Cerebellar nuclear complex (tissue), 1 donor: ENCODE results near the gene GRIN2A.
A peak's percentile ranks its signal among the peaks of the same experiment; 100 is the strongest.

ENCODE experiments used
- DNase-seq, 2 experiments: peaks; one replicate each; lab custom pipeline; 2025; lab: John Stamatoyannopoulos, UW

GRIN2A gene

DNA sequence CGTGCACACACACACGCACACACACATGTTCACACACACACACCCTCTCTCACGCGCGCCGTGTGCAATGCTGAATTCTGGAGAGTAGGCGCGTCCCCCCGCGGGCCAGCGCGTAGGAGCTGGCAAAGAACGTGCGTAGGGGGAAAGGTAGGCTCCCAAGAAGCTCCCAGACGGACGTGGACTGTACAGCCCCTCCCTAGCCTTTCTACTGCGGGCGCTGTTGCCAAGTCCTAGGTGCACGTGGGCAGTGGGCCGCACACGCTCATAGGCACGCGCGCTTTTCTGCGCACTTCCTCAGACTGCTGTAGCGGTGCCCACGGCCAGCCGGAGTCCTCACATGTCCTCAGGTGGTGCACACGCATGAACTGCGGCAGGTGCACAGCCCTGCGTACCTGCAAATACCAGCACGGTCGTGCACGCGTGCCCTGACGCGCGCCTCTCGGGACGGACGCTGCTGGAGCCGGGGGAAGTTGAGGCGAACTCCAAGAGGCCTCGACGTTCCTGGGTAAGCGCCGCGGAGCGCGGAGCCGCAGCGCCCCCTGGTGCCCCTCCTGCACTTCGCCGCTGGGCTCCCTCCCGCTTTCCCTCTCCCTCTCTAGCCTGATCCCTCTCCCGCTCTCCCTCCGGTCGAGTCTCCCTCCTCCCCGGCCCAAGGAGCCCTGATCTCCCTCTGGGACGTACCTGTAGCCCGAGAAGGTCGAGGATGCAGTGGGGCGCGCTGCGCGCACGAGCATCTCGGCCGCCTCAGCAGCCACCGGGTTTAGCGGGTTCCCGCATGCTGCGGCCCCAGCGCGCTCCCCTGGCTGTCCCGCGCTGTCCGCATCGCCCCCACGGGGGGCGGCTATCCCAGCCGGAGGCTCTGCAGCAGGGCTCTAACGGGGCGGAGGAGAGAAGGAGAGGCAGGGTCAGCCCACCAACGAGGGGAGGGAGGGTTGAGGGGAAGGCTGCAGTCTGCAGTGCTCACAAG, 749 bp downstream of the GRIN2A start:
- peak in 1 of 2 experiments; percentile 26 for DNase-seq

DNA sequence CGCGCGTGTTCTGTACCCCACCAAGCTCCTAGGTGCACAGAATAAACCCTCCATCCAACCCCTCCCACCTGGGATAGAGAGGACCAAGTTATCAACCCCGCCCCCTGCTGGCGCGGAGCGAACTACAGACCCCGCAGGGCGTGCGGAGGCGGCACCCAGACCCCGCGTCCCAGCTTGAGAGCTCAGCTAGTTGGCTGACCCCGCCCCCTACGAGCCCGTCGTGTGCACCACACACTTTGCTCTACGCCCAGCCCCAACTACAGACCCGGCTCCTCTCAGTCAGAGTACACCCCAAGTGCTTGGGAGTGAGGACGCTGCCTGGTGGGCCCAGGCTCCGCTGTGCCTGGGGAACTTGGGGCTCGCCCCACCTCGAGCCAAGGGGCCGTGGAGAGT, 1.5 kb downstream of the GRIN2A start:
- DNase-seq = no peak

DNA sequence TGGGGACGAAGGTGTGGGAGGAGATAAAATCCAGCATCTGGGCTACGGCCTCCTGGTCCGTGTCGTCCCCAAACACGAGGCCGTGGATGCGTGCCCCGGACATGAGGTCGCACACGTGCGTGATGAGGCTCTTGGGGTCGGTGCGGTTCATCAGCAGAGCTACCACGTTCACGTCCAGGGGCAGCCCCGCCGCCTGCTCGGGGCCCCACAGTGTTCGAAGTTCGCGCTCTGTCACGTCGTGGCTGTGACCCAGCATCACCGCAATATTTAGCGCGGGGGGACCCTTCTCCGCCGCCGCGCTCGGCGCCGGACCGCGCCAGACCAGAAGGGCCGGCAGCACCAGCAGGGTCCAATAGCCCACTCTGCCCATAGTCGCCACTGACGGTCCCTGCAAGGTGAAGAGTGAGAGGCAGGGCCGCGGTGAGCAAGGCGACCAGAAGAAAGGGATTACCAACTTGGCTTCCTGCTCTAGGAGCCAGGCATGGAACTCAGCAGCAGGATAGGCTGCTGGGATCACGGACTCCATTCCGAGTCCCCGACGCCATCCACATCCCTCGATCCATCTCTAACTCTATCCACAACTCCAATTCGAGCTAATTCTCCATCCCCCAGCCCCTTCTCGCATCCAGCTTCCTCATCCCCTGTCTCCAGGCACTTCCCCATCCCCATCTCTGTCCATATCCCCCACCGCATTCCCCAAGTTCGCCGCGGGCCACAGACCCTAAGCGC, 2.0 kb downstream of the GRIN2A start:
- DNase-seq = no peak

DNA sequence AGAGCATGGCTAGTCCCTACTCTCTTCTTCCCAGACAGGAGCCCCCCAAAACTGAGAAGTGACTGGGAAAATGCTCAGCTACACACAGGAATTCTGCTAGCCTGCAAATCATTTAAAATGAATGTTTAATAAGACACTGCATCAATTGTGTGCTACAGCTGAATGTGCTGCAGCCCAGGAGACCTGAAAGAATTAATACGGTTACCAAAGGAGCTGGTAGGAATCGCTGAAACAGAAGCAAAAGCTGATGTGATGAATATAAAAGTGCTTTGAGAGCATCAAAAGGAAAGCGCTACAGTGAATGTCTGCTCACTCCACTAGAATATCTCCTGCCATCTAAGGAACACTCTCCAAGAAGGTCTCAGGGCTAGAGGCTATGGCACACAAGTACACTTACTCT, 3.7 kb downstream of the GRIN2A start:
- DNase-seq = no peak

DNA sequence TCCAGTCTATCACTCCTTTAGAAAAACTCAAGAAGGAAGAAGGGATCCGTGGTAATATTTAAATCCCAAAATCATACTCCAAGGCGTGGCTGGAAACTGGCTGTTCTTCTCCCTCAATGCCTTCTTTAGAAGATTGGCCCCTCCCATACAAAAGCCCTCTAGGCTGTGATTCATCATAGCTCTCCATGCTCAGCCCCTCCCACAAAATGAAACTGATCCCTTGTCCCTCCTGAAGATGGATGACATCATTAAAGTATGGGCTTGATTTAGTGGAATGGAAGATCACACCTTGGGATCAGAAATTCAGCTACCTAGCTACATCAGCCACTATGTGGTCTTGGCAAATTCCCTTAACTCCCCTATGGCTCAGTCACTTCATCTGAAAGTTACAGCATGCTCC, 4.1 kb downstream of the GRIN2A start:
- DNase-seq = no peak

DNA sequence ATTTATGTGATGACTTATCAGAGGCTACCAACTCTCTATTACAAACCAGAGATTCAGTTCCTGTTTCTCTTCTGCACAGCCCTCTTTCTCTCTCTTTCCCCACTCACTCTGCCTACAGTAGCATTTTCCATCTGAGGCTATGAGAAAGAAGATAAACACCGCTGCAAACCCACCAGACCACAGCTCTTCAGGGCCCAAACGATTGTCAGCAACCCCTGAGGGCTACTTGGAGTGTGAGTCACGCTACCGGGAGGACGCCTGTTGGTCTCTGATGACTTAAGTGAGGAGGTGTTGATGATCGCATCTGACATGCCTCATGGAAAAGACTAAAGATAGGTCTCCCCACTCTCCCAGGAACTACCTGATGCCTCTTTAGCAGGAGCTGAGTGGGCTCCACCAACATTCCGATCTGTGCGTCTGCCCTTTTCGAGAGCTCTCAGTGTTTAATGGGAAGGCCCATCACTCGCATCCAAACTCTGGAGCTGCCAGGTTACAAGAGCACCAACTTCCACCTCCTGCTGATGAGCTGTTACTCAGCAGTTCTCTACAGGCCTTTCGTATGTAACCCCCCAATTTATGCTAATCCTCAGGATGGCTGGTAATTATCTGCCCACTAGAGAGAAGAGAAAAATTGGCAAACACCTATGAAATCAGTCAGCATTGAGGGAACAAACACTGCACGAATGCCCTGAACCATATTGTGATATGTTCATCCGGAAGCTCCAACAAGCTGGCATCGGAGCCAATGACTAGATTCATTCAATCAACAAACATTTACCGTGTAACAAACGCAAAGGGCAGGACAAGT, 9.2 kb downstream of the GRIN2A start:
- peak in 1 of 2 experiments; percentile 32 for DNase-seq

DNA sequence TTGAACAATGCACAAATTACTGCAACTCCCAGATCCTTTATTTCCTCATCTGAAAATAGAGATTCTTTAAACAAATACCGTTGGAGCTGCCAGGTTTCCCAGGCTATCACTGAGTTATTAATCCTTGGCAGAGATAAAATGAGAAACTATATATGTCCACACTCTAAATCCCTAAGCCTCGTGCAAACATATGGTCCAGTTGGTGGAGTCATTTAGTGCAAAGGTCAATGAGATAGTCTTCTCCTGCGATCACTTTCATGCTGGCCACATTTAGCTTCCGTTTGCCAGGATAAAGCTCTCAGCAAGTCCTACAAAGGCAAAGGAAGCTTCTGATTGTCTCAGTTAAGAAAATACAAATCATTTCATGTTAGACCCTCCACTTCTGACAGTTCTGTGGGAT, 11.0 kb downstream of the GRIN2A start:
- DNase-seq = no peak

DNA sequence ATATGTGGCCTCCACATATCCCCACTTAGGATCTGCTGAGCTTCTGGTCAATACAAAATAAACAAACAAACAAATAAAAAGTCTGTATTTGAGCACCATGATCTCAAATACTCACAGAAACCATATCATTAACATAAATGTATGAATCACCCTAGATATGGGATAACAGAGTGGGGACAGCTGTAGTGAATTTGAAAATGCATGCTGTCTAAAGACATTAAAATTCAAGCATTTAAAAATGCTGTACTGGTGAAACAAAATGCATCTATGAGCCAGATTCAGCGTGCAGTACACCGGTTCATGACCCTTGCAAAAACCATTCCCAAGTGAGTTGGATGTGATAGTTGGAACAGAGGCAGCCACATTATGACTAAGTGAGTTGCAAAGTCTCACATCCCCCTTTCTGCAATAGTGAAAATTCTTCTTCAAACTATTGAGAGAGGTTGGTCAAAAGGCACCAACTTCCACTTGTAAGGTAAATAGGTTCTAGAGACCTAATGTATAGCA, 12.3 kb downstream of the GRIN2A start:
- no peak for DNase-seq

DNA sequence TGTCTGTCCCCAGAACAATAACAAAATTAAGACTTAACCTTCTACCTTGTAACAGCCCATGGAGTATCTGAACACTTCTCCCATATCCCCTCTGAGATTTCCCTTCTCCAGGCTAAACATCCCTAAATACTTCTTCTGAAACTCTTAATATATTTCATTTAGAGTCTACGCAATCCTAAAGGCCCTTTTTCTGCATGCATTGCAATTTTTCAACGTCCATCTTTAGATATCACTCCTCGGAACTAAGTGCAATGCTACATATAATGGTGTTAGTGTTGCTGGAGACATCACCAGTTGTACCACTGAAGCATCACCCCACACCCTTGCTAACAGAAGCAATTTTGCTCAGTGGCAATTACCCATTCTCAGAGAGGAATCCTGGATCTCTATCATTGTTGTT, 13.2 kb downstream of the GRIN2A start:
- DNase-seq = no peak

DNA sequence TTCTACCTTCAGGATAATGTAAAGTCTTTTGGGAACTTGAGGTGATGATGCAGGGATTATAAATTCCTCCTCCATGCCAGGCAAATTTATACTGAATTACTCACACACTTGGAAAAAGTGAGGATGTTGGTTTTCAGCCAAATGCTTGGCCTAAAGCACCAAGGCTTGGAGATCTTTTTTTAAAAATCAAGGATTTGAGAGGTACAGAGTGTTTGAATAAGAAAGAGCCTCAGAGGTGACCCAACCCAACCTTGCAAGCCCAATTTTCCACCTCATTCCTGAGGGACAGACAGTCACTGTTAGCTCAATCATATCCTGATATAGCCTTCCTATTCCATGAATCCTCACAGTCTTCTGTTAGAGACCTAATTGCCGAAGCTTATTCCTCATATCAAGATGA, 14.0 kb downstream of the GRIN2A start:
- DNase-seq = no peak

DNA sequence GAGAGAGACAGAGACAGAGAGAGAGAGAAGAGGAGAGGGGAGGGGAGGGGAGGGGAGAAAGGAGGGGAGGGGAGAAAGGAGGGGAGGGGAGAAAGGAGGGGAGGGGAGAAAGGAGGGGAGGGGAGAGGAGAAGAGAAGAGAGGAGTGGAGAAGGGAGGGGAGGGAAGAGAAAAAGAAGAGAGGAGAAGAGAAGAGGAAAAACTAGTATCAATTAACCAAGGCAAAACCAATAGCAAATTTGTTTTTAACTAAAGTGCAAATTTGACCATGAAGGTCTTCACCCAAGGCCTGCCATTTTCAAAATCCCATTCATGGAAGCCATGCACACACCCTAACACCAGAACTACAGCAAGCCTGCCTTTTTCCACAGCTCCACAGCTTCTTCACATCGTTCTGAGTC, 16.6 kb downstream of the GRIN2A start:
- DNase-seq = no peak

DNA sequence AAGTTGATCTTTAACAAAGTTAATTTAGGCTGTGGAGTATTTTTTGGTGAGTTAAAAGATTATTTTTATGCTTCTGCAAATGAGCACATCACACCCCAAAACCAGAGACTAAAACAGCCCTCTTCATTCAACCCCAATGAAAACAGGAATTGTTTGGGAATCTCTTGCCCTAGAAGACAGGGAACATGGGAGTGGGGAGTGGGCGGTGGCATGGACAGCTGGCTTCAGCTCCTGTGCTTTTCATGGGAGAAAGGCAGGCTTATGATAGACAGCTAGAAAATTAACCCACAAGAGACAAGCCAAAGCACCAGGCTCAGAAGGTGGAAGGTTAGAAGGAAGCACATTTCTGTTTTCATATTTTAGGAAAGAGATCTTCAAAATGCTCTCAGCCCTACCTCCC, 19.2 kb downstream of the GRIN2A start:
- no peak for DNase-seq

DNA sequence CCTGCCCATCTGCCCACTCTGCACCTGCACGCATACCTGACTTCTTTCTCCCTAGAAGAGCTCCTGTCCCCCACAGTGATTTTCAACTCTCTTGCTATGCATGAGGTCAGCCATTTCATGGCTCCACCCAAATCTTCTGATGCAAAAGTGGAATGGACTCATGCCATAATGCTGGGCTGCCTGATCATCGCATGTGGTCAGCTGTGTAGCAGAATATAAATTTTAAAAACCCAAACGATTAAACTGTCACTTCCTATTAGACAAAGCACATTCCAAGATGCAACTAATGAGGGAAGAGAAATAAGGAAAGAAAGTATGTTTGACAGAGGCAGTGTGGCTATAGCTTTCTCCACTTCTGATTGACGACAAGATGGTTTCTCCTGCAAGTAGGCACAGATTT, 26.1 kb downstream of the GRIN2A start:
- DNase-seq = no peak

DNA sequence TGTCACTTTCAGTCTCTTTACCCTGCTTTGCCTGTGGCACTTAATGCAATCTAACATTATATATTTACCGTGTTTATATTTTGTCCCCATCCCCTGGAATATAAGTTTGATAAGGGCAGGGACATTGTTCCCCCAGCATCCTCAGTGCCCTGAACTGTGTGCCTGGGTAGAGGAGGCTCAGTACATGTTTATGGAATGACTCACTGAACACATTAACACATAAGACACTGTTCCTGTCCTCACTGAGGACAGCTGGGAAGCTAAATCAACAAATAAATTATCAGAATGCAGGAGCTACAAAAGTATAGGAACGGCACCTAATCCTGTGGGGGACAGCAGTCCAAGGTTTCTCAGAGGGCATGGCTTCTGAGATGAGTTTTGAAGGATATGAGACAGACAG, 27.8 kb downstream of the GRIN2A start:
- DNase-seq = no peak

DNA sequence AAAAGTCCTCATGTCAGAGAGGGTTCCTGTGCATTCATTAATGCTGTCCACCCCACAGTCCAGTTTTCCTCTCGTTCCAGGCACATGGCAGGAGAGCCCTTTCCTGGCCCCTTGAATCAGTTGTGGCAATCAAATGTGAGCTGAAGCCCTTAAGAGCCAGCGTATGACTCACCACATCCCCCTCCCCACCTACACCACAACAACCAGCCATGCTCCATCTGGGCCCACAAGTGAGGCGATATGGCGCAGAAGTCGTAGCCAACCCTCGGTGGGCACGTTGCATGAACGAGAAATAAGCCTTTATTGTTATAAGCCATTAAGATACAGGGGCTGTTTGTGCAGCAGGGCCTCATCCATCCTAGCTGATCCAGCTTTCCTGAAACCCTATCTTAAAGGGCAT, 28.2 kb downstream of the GRIN2A start:
- DNase-seq = no peak

DNA sequence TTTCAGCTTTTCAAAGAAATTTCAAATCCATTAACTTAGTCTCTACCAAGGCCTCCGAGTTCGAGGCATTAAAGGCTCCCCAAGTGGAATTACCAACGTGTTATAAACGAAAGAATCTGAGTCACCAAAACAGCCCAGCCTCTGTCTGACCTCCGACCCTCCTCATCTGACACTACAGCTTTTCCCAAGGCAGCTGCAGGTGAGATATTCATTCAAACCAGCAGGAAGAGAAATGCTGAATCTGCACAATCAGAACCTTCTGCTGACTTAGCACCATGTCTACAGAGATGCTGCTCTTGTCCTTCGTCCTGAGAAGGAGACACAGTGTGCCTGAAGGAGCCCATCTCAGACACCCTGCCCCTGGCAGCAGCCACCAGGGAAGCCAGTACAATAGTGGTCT, 30.5 kb downstream of the GRIN2A start:
- DNase-seq = no peak

DNA sequence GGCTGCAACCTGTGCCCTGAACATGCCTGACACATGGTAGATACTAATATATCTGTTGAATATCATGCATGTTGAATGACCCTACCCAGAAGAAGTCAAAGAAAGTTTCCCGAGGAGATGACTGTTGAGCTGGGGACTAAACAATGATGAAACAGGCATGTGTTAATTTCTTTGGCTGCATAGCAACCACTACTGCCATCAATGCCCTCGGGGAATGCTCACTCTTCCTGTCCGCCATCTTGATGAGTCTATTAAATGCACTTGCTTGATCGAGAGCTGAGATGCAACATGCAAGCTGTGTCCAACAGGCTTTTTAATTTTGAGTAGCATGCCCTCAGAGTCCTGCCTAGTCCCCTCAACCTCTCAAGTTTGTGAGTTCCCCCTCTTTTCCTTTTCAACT, 31.3 kb downstream of the GRIN2A start:
- no peak for DNase-seq

DNA sequence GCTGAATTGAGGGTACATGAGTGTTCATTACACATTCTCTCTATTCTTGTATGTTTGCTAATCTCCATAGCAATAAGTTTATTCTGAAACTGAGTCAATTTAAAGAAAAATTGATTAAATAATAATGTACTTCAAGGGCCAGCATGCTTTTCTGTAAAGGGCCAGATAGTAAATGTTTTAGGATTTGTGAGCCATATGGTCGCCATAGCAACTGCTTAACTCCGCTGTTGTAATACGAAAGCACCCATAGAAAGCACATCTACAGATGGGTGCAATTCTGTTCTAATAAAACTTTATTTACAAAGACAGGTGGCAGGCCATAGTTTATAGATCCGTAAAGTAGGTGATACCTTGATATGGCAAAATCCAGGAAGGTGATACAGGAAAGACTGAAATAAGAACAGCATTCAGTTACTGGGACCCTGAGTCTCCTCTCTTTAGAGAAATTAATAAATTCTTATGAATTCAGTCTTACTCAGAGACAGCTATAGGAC, 36.6 kb downstream of the GRIN2A start:
- no peak for DNase-seq

DNA sequence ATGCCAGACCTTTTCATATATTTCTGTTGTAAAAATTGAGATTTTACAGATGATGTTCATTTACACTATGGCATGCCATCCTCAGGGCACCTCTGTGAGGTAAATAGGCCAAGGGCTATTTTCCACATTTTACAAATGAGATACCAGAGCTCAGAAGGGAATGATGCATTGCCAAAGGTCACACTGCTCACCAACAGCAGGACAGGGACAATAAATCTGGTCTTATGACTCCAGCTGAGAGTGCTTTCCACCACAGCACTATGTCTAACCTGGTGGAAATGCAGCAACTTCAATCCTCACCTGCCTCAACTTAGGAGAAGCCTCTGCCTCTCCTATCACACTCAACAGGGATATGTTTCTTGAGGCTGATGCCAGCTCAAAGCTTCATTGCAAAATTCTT, 40.6 kb downstream of the GRIN2A start:
- no peak for DNase-seq

DNA sequence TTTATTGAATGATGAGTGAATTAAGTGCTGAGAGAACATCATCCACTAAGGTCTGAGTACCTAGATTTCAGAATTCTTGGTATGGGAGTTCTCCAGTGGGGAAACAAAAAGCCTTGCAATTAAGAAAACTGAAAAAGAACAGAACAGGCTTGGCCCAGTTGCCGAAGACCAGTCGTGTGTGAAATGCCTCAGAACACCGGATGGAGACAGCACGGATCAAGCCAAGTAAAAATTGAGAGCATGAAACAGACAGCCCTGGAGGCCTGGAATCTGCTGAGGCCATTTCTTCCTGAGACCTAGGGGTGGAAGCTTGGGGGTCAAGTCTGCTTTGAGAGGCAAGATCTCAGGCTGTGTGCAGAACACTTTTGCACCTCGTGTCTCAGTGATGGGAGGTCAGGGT, 43.3 kb downstream of the GRIN2A start:
- peak in 1 of 2 experiments; percentile 59 for DNase-seq

DNA sequence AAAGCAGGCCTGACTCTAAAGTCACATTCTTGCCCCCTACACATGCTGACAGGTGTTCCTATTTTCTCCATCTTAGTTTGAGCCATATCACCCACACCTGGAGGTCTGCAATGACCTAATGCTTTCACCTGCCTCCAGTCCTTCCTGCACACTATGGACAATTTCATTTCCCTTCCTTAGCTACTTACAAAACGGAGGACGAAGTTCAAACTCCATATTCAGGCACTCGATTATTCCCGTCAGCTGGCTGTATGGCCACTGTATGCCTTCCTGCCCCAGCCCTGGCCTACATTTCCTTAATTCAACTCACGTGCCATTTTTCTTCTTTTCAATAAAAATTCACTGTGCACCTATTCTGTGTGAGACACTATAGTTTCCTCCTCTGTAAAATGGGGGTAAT, 44.9 kb downstream of the GRIN2A start:
- no peak for DNase-seq

DNA sequence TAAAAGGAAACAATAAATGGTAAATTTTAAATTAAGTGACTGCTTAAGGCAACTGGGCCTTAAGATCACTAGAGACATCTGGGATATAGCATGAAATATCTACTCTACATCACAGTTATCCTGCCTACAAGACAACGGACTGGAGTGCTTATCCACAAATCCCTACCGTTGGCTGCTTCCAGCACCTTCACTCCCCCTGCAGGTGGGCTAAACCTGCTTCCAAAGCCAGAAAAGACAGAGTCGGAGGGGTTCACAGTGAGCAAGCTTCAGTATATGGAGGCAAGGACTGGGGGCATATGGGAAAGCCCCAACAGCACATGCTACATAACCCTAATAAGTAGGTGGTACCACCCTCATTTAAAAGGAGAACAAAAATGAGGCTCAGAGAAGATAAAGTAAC, 45.3 kb downstream of the GRIN2A start:
- no peak for DNase-seq
